HG03045 (cell line): ENCODE data around the gene PLEKHD1.
"Not testable (repeated sequence)": the region's sequence is repeated elsewhere in the genome, so short reads cannot be mapped to it uniquely, and the experiment has no call there.

Source experiments
- ATAC-seq: cut with Tn5 transposase; IDR thresholded peaks from one replicate; pipeline ENCODE4 v1.9.1; 2021; ENCODE audit warnings: mild to moderate bottlenecking, moderate library complexity; ENCODE audit not compliant: unreplicated experiment

Gene PLEKHD1

DNA sequence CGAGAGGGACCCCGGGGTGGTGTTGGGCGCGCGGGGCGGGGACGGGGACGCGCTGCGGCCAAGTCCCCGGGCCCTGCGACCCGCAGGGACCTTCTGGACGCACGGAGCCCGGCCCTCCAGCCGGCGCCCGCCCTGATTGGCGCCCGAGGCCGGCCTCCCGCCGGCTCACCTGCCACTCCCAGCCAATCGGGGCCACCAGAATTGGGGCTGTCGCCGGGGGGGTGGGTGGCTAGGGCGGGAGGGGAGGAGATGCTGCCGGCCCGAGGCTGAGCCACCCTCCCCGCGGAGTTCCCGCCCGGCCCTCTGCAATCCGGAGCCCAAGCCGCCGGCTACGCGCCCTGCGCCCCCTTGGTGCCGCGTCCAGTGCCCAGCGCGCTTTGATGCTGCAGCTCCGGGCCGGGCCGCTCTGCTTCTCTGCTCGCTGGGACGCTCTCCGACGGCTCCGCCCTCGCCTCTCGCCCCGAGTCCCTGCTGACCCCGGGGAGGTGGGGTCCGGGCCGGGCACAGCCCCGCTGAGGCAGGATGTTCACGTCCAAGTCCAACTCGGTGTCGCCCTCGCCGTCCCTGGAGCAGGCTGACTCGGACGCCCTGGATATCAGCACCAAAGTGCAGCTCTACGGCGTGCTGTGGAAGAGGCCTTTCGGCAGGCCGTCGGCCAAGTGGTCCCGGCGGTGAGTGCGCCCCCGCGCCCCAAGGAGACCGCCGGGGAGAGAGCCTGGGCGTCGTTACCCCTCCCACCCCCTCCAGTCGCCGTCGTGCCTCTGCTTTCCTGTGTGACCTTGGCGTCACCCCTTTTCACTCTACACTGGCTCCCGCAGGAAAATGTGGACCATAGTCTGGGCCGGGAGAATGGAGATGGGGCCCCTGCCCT lies at the start of gene PLEKHD1:
PLEKHD1 (plus strand) TSS at position 285 of the 871 bp plus-strand sequence; CDS start at position 523, 238 bp downstream.
- no peak for ATAC-seq

DNA sequence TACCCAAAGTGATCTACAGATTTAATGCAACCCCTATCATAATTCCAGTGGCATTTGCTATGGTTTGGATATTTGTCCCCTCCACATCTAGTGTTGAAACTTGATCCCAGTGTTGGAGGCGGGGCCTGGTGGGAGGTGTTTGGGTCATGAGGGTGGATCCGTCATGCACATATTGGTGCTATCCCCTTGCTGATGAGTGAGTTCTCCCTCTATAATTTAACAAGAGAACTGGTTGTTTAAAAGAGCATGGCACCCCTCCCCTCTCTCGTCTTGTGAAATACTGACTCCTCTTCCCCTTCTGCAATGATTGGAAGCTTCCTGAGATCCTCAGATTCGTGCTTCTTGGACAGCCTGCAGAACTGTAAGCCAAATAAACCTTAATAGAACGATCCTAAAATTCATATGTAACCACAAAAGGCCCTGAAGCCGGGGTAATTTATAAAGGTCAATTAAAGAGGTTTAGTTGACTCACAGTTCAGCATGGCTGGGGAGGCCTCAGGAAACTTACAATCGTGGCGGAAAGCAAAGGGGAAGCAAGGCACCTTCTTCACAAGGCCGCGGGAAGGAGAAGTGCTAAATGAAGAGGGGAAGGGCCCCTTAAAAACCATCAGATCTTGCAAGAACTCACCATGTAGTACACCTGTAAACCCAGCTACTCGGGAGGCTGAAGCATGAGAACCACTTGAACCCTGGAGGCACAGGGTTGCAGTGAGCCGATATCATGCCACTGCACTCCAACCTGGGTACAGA lies 44.8 kb upstream of the PLEKHD1 start:
- ATAC-seq = no peak

DNA sequence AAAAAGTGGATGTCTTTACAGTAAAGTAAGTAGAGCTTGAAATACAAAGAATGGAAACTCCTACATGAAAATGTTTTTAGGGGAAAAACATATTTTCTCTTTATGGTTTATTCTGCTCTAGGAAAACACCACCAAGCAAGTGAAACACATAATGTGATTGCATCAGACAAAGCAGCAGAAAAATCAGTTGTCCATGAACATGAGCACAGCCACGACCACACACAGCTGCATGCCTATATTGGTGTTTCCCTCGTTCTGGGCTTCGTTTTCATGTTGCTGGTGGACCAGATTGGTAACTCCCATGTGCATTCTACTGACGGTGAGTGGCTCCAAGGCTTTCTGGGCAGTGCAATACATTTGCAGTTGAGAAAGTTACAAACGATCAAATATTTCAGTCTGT lies 42.6 kb upstream of the PLEKHD1 start:
- peak; percentile 70 for ATAC-seq

DNA sequence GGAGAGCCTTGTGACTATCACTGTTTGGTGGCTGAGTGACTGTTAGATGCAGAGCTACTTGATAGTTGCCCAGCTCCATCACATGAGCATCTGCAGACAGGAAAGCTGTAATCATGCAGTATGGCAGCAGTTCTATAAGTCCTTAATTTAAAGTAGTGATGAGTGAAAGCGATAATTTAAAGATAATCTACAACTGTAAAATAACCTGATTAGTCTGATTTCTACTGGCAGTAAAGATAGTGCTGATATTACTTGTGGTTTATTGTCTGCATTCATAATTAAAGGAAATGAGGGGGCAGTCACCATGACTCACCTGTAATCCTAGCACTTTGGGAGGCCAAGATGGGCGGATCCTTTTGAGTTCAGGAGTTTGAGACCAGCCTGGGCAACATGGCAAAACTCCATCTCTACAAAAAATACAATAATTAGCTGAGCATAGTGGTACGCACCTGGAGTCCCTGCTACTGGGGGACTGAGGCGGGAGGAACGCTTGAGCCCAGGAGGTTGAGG lies 41.2 kb upstream of the PLEKHD1 start:
- no peak for ATAC-seq

DNA sequence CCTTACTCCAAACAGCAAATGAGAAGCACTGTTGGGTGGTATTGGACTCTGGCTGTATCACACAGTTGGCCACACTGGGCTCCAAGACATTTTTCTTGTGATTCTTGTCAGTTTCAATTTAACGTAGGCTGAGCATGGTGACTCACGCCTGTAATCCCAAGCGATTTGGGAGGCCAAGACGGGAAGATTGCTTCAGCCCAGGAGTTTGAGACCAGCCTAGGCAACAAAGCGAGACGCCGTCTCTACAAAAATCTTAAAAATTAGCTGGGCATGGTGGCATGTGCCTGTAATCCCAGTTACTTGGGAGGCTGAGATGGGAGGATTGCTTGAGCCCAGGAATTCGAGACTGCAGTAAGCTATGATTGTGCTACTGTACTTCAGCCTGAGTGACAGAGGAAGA lies 35.3 kb upstream of the PLEKHD1 start:
- ATAC-seq = no peak

DNA sequence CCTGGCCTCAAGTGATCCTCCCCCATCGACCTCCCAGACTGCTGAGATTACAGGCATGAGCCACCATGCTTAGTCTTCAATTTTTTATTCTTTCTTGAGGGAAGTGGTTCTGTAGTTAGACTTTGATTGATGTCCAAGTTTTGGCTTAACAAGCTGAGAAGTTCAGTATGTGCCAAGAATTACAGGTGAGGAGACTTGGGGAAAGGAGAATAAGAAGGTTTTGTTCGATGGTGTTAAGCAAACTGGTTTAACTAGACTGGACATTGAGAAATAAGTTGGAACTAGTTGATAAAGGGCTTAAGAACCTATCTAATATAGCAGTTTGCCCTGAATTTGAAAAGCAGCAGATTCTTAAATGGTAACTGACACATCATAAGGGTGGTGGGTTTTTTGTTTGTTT lies 32.6 kb upstream of the PLEKHD1 start:
- ATAC-seq = no peak

DNA sequence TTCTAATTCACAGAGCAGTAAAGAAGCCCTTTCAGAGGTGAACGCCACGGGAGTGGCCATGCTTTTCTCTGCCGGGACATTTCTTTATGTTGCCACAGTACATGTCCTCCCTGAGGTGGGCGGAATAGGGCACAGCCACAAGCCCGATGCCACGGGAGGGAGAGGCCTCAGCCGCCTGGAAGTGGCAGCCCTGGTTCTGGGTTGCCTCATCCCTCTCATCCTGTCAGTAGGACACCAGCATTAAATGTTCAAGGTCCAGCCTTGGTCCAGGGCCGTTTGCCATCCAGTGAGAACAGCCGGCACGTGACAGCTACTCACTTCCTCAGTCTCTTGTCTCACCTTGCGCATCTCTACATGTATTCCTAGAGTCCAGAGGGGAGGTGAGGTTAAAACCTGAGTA lies 26.2 kb upstream of the PLEKHD1 start:
- ATAC-seq = no peak

DNA sequence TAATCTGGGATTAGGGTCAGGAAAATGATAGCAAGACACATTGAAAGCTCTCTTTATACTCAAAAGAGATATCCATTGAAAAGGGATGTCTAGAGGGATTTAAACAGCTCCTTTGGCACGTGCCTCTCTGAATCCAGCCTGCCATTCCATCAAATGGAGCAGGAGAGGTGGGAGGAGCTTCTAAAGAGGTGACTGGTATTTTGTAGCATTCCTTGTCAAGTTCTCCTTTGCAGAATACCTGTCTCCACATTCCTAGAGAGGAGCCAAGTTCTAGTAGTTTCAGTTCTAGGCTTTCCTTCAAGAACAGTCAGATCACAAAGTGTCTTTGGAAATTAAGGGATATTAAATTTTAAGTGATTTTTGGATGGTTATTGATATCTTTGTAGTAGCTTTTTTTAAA lies 25.4 kb upstream of the PLEKHD1 start:
- no peak for ATAC-seq

DNA sequence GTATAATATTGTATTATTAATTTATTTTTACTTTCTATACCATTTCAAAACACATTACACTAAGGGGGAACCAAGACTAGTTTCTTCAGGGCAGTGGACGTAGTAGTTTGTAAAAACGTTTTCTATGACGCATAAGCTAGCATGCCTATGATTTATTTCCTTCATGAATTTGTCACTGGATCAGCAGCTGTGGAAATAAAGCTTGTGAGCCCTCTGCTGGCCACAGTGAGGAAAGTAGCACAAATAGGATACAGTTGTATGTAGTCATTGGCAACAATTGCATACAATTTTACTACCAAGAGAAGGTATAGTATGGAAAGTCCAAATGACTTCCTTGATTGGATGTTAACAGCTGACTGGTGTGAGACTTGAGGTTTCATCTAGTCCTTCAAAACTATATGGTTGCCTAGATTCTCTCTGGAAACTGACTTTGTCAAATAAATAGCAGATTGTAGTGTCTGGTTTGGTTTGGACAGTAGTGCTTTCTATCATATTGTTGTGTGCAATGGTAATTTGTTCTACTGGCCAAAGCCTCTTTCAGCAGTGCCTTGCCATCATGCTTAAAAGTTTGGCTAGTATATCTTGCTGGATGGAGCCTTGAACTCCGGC lies 24.3 kb upstream of the PLEKHD1 start:
- no peak for ATAC-seq

DNA sequence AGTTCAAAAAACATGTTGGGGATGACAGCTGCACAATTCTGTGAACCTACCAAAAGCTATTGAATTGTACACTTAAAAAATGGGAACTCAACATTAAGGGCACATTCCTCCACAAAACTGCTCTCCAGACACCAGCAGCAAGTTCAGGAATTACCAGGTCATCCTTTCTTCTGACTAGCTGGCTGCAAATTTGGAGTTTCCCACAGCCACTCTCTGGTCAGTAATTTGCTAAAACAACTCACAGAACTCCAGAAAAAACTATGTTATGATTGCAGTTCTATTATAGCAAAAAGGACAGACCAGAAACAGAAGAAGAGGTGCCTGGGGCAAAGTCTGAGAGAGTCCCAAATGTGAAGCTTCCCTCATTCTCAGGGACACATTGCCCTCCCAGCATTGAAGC lies 20.1 kb upstream of the PLEKHD1 start:
- ATAC-seq = no peak

DNA sequence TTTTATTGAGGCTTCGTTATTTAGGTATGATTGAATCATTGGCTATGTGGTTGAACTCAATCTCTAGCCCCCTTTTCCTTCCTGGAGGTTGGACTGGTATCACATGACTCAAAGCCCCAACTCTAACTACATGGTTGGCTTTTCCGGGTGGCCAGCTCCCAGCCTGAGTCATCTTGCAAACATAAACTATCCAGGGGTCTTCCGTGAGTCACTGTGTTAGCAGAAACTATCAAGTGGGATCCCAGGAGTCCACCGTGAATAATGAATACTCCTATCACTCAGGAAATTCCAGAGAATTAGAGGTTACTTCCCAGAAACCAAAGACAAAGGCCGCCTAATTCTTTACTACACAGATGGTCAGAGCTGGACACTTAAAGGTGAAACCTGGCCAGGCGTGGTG lies 19.7 kb upstream of the PLEKHD1 start:
- ATAC-seq = no peak

DNA sequence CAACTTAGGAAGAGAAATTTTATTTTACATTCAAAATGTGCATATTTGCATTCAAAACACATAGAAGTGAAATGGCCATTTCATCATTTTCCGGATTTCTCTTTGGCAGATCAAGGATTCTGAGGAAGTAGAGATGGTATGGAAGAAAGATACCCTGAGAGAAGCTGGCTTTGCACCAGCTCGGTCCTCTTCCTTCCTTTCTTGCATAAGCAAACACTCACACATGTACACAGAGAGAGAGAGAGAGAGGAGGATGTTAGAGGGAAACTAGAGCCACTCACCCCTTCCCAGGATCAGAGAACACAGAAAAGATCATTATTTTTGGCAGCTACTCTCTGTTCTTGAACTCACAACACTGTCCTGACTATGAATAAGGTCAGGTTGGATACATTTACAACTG lies 15.6 kb upstream of the PLEKHD1 start:
- no peak for ATAC-seq

DNA sequence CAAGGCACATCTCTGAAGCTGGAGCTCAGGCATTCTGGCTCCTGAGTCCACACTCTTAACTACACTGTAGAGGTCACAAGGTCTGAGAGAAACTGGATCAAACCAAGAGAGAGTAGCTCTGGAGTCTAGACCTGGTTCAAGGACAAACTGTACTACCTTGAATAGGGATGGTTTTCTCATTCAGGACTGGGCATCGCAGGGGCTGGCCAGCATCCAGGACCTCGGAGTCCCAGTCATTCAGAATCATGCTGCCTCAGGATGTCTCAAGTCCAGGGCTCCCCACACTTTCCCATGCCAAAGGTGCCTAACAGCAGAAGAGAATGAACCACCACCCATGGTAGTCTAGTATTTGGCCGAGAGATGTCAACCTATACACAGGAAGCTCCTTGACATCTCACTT lies 13.1 kb upstream of the PLEKHD1 start:
- ATAC-seq = no peak

DNA sequence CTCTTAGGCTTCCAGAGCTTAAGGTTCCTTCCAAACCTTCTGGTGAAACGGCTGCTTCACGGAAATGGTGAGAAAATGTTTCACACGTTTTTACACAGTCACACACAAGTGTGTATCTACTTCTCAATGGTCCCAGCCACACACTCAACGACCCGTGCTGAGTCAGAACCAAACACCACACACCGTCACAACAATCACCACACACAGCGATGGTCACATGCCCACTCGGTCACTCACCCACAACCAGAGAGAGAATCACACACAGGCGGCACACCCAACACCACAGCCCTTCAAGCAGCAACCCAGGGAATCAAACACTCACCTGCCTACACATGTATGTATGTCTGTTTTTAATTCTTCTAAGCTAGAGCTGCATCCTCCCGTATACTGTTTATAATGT lies 12.6 kb upstream of the PLEKHD1 start:
- no peak for ATAC-seq

DNA sequence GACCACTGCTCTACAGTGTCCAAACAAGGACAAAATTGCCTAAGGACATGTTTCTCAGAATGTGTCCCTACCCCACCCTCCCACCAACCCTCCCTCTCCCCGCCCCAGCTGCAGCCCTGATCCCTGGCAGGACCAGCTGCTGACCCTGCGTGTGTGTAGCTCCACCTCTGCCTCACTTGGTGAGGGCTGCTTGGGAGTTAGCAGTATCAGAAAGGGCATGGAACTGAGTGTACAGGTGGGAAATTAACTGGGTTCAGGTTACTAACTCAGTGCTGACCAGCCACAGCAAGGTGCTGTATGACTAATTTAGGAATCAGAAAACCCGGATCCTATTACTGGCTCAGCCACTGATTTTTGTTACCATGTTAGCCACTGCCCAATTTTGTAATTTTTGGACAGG lies 11.3 kb upstream of the PLEKHD1 start:
- no peak for ATAC-seq

DNA sequence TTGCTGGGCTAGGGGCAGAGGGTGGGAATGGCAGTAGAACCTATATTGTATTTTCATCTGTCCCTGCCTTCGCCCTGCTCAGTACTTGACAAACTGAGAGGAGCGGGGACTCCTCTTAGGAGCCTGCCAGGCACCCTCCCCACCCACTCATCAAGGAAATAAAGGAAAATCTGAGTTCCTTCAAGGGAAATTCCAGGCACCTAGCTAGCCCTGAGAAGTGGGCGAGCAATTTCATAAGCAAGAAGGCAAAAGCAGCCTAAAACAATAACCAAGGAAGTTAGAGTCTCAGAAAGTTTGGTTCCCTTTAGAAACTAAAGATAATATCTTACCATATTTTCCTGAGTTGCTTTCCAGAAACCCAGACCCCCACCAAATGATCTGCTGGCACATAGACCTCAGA lies 10.6 kb upstream of the PLEKHD1 start:
- no peak for ATAC-seq

DNA sequence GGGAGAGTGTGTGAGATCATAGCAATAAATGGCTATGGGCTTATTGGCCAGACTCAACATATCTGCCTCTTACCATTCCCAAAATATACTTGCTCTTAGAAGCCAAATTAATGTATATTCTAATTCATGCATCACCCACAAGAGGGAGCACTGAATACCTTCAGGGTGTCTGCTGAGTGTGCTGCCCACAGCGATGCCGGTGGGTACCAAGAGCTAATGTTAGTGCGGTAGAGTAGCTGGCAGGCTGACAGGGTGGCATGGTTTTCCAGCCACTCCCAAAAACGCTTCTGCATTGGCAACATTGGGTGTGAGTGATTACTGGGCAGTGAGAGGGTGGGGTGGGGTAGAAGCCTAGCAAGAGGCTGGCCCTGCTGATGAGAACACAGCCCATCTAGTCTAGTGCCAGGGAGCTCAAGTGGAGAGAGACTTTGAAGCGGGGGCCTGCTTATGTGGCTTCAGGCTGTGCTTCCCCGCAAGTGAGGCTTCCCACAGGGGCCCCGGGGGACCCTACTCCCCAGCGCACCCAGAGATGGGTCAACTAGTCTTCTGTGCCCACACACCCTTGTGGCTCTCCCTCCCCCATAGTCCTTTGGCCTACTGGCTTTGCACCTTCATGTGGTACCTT lies 9.2 kb upstream of the PLEKHD1 start:
- no peak for ATAC-seq

DNA sequence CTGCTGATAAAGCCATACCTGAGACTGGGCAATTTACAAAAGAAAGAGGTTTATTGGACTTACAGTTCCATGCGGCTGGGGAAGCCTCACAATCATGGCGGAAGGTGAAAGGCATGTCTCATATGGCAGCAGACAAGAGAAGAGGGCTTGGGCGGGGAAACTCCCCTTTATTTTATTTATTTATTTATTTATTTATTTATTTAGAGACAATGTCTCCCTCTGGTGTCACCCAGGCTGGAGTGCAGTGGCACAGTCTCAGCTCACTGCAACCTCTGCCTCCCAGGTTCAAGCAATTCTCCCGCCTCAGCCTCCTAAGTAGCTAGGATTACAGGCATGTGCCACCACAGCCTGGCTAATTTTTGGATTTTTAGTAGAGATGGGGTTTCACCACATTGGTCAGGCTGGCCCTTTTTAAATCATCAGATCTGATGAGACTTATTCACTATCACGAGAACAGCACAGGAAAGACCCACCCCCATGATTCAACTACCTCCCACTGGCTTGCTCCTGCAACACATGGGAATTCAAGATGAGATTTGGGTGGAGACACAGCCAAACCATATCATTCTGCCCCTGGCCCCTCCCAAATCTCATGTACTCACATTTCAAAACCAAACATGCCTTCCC lies 7.6 kb upstream of the PLEKHD1 start:
- not testable (repeated sequence) for ATAC-seq

DNA sequence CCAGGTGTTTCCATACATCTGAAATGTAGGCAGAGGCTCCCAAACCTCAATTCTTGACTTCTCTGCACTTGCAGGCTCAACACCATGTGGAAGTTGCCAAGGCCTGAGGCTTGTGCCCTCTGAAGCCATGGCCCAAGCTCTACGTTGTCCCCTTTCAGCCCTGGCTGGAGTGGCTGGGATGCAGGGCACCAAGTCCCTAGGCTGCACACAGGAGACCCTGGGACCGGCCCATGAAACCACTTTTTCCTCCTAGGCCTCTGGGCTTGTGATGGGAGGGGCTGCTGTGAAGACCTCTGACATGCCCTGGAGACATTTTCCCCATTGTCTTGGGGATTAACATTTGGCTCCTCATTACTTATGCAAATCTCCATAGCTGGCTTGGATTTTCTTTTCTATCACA lies 6.5 kb upstream of the PLEKHD1 start:
- ATAC-seq = not testable (repeated sequence)

DNA sequence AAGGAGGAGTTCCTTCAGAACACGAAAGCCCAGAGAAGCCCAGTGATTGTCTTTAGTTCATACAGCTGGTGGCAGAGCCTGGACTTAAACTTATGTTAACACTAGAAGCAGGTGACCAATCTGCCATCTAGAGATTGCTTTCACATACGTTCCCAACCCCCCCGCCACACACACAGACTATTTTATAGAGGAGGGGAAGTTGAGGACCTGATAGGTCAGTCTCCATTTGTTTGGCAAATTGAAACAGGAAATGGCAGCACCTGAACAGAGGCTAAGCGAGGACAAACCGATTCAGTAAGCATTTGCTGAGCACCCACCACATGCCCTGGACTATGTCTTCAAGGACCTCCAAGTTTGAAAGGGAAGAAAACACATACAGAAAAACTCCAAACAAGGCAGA lies 4.8 kb upstream of the PLEKHD1 start:
- no peak for ATAC-seq

DNA sequence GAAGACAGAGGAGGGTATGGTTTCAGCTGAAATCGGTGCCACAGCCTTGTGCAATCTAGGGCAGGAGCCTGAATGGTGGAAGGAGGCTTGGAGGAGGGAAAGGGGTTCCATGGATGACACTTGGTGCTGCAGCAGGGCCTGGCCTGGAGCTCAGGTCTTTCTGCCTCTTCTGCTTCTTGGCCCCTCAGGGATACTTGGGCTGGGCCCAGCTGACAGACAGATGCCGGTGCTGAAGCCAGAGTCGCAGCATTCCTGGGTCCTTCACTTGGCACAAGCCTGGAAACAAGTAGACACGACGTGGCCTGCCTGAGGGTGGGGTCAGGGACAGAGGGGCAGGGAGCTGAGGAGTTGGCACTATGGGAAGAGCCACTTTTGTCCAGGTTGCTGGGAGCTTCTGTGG lies 4.4 kb upstream of the PLEKHD1 start:
- ATAC-seq = no peak
